OCI-LY3 (cell line): ENCODE results near the gene ENTPD7.

Experiments used
- H2AFZ ChIP-seq: fragments of 200-600, 300-600 bp; shearing (Covaris generic); 2 replicates; pipeline ENCODE4 v1.6.0; 2014; ENCODE audit warnings: antibody characterized with exemption, low read depth, low read length
- H3K27ac ChIP-seq: fragments of 200-600, 300-600 bp; sonication (generic); 2 replicates; pipeline ENCODE4 v1.5.1; 2014; ENCODE audit warnings: mild to moderate bottlenecking, low read length, moderate library complexity, mixed read lengths
- H3K27me3 ChIP-seq: fragments of 200-600, 300-600 bp; sonication (generic); 2 replicates; pipeline ENCODE4 v1.6.1; 2014; ENCODE audit warnings: low read depth, low read length, mixed read lengths
- H3K36me3 ChIP-seq: fragments of 200-600, 300-600 bp; sonication (generic); replicated peaks from 2 replicates; pipeline ENCODE3; 2014; ENCODE audit warnings: low read depth, low read length, mixed read lengths
- H3K4me1 ChIP-seq: fragments of 300-600, 200-600 bp; sonication (generic); 2 replicates; pipeline ENCODE4 v1.6.1; 2014; ENCODE audit warnings: low read length, mixed read lengths
- H3K4me2 ChIP-seq: fragments of 200-600, 300-600 bp; sonication (generic); 2 replicates; pipeline ENCODE4 v1.6.1; 2014; ENCODE audit warnings: low read length, mixed read lengths
- H3K4me3 ChIP-seq: fragments of 300-600, 200-600 bp; sonication (generic); 2 replicates; pipeline ENCODE4 v1.5.1; 2014; ENCODE audit warnings: antibody characterized with exemption, mild to moderate bottlenecking, low read length, moderate library complexity
- H3K79me2 ChIP-seq: fragments of 300-600, 200-600 bp; shearing (Covaris generic); 2 replicates; pipeline ENCODE4 v1.6.1; 2014; ENCODE audit warnings: mild to moderate bottlenecking, low read length, mixed read lengths
- H3K9ac ChIP-seq: fragments of 300-600, 200-600 bp; shearing (Covaris generic); 2 replicates; pipeline ENCODE4 v1.6.0; 2014; ENCODE audit warnings: mild to moderate bottlenecking, low read length, moderate library complexity
- H3K9me3 ChIP-seq: fragments of 200-600, 300-600 bp; shearing (Covaris generic); 2 replicates; pipeline ENCODE4 v1.6.1; 2014; ENCODE audit warnings: low read length, mixed read lengths; ENCODE audit not compliant: insufficient read depth
- H4K20me1 ChIP-seq: fragments of 200-600, 300-600 bp; sonication (generic); 2 replicates; pipeline ENCODE4 v1.6.1; 2016; ENCODE audit warnings: low read length, mixed read lengths; ENCODE audit not compliant: insufficient read depth
- EZH2phosphoT487 ChIP-seq: fragments of 200-600 bp; shearing (Covaris generic); IDR thresholded peaks from 2 replicates; pipeline ENCODE4 v1.6.1; 2018; ENCODE audit warnings: antibody characterized with exemption, mixed run types, low read depth
- TF ChIP-seq, protein P1 (sequence below): fragments of 200-600, 300-600 bp; sonication (generic); IDR thresholded peaks from 2 replicates; pipeline ENCODE4 v1.5.1; 2014; ENCODE audit warnings: antibody characterized with exemption, low read length, low read depth

ENTPD7 gene

DNA sequence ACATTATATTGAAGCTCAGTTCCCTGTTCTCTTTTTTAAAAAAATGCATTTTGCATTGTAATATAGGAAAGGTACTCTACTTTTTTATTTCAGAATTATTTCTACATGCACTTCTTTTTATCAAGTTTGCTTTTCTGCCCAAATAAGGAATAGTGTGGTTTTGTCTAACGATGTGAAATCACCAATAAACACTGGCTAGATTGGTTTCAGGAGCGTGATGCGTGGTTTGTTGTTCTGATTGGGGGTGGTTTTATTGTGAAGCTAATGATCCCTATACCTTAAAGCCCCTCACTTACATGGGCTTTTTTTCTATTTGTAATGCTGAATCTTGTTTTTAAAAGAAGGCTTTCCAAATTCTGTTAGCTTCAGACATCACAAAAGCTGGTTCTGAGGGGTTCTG is 17.6 kb downstream of the ENTPD7 start:
- H3K9me3 ChIP-seq = no peaks in the 10 kb centered on the region
- TF ChIP-seq, protein P1, sequence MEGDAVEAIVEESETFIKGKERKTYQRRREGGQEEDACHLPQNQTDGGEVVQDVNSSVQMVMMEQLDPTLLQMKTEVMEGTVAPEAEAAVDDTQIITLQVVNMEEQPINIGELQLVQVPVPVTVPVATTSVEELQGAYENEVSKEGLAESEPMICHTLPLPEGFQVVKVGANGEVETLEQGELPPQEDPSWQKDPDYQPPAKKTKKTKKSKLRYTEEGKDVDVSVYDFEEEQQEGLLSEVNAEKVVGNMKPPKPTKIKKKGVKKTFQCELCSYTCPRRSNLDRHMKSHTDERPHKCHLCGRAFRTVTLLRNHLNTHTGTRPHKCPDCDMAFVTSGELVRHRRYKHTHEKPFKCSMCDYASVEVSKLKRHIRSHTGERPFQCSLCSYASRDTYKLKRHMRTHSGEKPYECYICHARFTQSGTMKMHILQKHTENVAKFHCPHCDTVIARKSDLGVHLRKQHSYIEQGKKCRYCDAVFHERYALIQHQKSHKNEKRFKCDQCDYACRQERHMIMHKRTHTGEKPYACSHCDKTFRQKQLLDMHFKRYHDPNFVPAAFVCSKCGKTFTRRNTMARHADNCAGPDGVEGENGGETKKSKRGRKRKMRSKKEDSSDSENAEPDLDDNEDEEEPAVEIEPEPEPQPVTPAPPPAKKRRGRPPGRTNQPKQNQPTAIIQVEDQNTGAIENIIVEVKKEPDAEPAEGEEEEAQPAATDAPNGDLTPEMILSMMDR = no peak
- no peak for TF ChIP-seq EZH2phosphoT487
- no peak overlapping the region for H3K4me2 ChIP-seq
- no peaks in the 10 kb centered on the region for H4K20me1 ChIP-seq
- H3K4me3 ChIP-seq = no peak overlapping the region
- peaks cover 16% of the 10 kb centered on the region for H3K4me1 ChIP-seq
- H3K27me3 ChIP-seq = no peaks in the 10 kb centered on the region
- H2AFZ ChIP-seq = no peak overlapping the region
- no peak overlapping the region for H3K9ac ChIP-seq
- H3K27ac ChIP-seq = no peak overlapping the region
- no peaks in the 10 kb centered on the region for H3K79me2 ChIP-seq
- no peaks in the 10 kb centered on the region for H3K36me3 ChIP-seq

DNA sequence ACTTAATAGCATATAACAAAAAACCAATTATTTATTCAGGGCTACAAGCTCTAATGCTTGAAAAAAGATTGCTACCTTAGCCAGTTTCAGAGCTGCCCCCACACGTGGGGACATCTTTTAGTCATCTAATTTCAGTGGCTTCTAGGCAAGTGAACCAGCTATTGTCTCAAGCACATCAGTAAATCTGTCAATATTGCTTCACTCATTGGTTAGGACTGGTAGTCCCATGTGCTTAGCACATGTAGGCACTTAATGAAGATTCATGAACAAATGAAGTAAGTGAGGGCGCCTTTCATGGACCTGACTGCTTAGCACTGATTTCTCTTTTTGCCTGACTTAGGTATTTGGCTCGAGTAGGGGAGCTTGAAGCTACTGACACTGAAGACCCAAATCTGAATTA is 19.6 kb downstream of the ENTPD7 start:
- H3K9me3 ChIP-seq = no peaks in the 10 kb centered on the region
- no peak overlapping the region for H3K4me3 ChIP-seq
- H4K20me1 ChIP-seq = no peaks in the 10 kb centered on the region
- no peaks in the 10 kb centered on the region for H3K36me3 ChIP-seq
- TF ChIP-seq EZH2phosphoT487 = no peak
- TF ChIP-seq, protein P1 = no peak
- no peak overlapping the region for H3K9ac ChIP-seq
- no peak overlapping the region for H3K4me2 ChIP-seq
- no peak overlapping the region for H3K27ac ChIP-seq
- H3K79me2 ChIP-seq = no peaks in the 10 kb centered on the region
- peaks cover 16% of the 10 kb centered on the region for H3K4me1 ChIP-seq
- H3K27me3 ChIP-seq = no peaks in the 10 kb centered on the region
- no peak overlapping the region for H2AFZ ChIP-seq

DNA sequence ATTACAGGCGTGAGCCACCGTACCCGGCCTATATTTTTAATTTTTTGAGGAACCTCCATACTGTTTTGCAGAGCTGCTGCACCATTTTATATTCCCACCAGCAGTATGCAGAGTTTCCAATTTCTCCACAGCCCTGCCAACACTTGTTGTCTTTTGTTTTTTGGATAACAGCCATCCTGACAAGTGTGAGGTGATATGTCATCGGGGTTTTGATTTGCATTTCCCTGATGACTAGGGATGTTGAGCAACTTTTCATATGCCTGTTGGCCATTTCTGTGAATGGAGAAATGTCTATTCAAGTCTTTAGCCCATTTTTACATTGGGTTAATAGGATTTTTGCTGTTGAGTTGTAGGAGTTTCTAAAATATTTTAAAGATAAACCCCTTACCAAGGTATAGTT is 22.2 kb downstream of the ENTPD7 start:
- no peak overlapping the region for H3K4me3 ChIP-seq
- no peaks in the 10 kb centered on the region for H4K20me1 ChIP-seq
- no peaks in the 10 kb centered on the region for H3K9me3 ChIP-seq
- H3K27me3 ChIP-seq = no peaks in the 10 kb centered on the region
- H3K27ac ChIP-seq = no peak overlapping the region
- no peaks in the 10 kb centered on the region for H3K79me2 ChIP-seq
- H3K4me2 ChIP-seq = no peak overlapping the region
- H2AFZ ChIP-seq = no peak overlapping the region
- no peaks in the 10 kb centered on the region for H3K36me3 ChIP-seq
- H3K9ac ChIP-seq = no peak overlapping the region
- H3K4me1 ChIP-seq = peaks cover 21% of the 10 kb centered on the region
- no peak for TF ChIP-seq EZH2phosphoT487
- TF ChIP-seq, protein P1 = no peak

DNA sequence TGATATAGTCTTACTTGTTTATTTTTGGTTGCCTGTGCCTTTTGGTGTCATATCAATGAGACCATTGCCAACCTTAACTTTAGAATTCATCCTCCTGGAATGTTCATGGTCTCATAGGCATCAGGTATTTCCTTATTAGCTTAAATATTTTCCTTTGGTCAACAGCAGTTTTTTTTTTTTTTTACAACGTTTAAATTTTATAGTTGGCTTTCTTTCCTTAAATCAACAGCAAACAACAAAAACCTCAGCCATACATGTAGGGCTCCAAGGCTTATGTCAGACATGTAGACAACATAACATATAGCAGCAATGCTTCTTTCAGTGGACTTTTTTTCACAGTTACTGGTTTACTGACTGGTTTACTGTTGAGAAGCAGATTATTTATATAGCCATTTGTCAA is 22.7 kb downstream of the ENTPD7 start:
- no peaks in the 10 kb centered on the region for H4K20me1 ChIP-seq
- no peaks in the 10 kb centered on the region for H3K27me3 ChIP-seq
- peaks cover 17% of the 10 kb centered on the region for H3K4me1 ChIP-seq
- H3K79me2 ChIP-seq = no peaks in the 10 kb centered on the region
- H2AFZ ChIP-seq = no peak overlapping the region
- H3K9ac ChIP-seq = no peak overlapping the region
- H3K27ac ChIP-seq = no peak overlapping the region
- no peaks in the 10 kb centered on the region for H3K9me3 ChIP-seq
- H3K4me2 ChIP-seq = no peak overlapping the region
- no peaks in the 10 kb centered on the region for H3K36me3 ChIP-seq
- TF ChIP-seq EZH2phosphoT487 = no peak
- TF ChIP-seq, protein P1 = no peak
- no peak overlapping the region for H3K4me3 ChIP-seq
